ENCODE data around the gene MYO1G.

- TF ChIP-seq POLR2AphosphoS5 (IDR thresholded peaks at IDR 0.05; ENCODE audit: low read depth, low read length) (no peak), REST (IDR thresholded peaks at IDR 0.05; ENCODE audit: low read depth, low read length) (no peak), CTCF (IDR thresholded peaks at IDR 0.05) (no peak), RXRA (IDR thresholded peaks at IDR 0.05; ENCODE audit: borderline replicate concordance, low read depth) (no peak), MAX (IDR thresholded peaks at IDR 0.05; ENCODE audit: low read depth) (no peak)
These were observed 16.1 kb downstream of the MYO1G start for GRCh38 chr7:44962483-44963251.
